Panc1 (cell line): ENCODE measurements around the gene PDE3A.

Experiments used
- CTCF ChIP-seq: fragments of 450-650 bp; IDR thresholded peaks from 2 replicates; pipeline ENCODE4 v1.5.1; 2017; ENCODE audit warnings: mild to moderate bottlenecking
- SIN3A ChIP-seq: IDR thresholded peaks from 2 replicates; pipeline ENCODE4 v1.6.1; 2012; ENCODE audit warnings: low read depth, mild to moderate bottlenecking, low read length, moderate library complexity, borderline replicate concordance; ENCODE audit not compliant: insufficient read depth

- TF ChIP-seq CTCF (no peak), SIN3A (no peak)
These were observed 115.4 kb downstream of the PDE3A start for GRCh38 chr12:20483776-20484175.
